Activated naive CD8-positive, alpha-beta T cell treated with anti-CD3 and anti-CD28 coated beads, Interleukin-2, amount 50 U/mL, for 24 hours (primary cell): ENCODE measurements around the gene ADCY9.

Experiments used
- ATAC-seq: fragments of 150-1000 bp; cut with Tn5 transposase; one replicate; pipeline ENCODE4 v1.10.0; 2021
- DNase-seq: peaks from one replicate; pipeline ENCODE4 v3.0.0; 2021
- H3K27ac Mint-ChIP-seq: one replicate; pipeline ENCODE4 v1.8.0; 2021; ENCODE audit warnings: mild to moderate bottlenecking, mixed read lengths
- H3K27me3 Mint-ChIP-seq: one replicate; pipeline ENCODE4 v1.8.0; 2021; ENCODE audit warnings: mixed read lengths
- H3K36me3 Mint-ChIP-seq: one replicate; pipeline ENCODE4 v1.8.0; 2021; ENCODE audit warnings: low read depth, mixed read lengths
- H3K4me1 Mint-ChIP-seq: one replicate; pipeline ENCODE4 v1.8.0; 2021; ENCODE audit warnings: mixed read lengths
- H3K4me3 Mint-ChIP-seq: one replicate; pipeline ENCODE4 v1.8.0; 2021; ENCODE audit warnings: mild to moderate bottlenecking, moderate library complexity, mixed read lengths
- H3K9me3 Mint-ChIP-seq: one replicate; pipeline ENCODE4 v1.8.0; 2021; ENCODE audit warnings: mixed read lengths

The ADCY9 gene

DNA sequence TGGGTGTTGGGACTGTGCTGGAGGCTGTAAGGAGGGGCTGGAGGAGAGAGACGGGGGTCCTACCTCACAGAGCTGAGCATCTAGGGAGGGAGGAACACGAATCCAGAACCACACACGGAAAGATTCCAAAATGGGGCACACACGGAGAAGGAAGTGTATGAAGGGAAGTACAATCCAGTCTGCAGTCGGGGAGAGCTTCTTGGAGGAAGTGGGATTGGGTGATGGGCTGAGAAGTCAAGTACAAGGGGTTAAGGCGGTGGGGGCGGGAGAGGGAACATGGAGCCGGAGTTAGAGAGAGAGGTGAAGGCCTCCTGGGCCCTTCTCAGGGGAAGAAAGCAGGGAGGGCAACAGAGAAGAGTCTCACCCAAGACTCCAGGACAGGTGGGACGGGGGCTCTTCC, 128.2 kb downstream of the ADCY9 start:
- H3K27me3 Mint-ChIP-seq = no peaks in the 10 kb centered on the region
- no peak overlapping the region for H3K4me3 Mint-ChIP-seq
- peaks cover 4% of the 10 kb centered on the region for H3K4me1 Mint-ChIP-seq
- H3K36me3 Mint-ChIP-seq = no peaks in the 10 kb centered on the region
- ATAC-seq = no peak
- no peak overlapping the region for H3K27ac Mint-ChIP-seq
- no peak for DNase-seq
- no peaks in the 10 kb centered on the region for H3K9me3 Mint-ChIP-seq

DNA sequence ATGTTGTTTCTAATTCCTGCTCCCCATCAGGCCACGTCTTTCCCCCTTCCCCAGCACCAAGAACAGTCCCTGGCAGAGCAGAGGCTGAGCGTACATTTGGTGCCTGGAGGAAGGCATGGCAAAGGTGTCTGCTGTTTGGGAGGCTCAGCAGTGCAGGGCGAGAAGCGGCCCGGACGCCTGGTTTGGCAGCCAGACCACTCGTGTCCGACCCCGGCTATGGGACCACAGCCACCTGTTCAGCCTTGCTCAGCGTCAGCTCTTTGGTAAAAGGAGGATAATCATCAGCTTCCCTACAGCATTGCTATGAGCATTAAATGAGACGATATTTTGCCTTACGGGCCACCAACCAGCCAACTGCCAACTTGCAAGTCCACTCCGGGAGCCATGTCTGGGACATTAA, 129.0 kb downstream of the ADCY9 start:
- no peak overlapping the region for H3K27ac Mint-ChIP-seq
- H3K27me3 Mint-ChIP-seq = no peaks in the 10 kb centered on the region
- no peaks in the 10 kb centered on the region for H3K9me3 Mint-ChIP-seq
- peaks cover 6% of the 10 kb centered on the region for H3K4me1 Mint-ChIP-seq
- ATAC-seq (no peak), DNase-seq (no peak)
- H3K4me3 Mint-ChIP-seq = no peak overlapping the region
- no peaks in the 10 kb centered on the region for H3K36me3 Mint-ChIP-seq

DNA sequence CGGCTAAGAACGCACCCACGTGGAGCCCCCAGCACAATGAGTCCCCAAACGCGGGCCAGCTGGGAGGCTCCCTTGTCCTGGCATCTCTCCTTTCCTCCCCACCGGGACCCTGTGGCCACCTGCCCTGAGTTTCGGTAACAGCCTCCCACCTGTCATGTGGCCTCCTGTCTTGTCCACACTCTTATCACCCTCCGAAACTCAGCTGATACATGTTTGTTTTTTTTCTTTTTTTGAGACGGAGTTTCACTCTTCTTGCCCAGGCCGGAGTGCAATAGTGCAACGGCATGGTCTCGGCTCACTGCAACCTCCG, 130.1 kb downstream of the ADCY9 start:
- Mint-ChIP-seq H3K27me3 (no peaks in the 10 kb centered on the region), H3K4me1 (peaks cover 6% of the 10 kb centered on the region), H3K36me3 (no peaks in the 10 kb centered on the region), H3K4me3 (no peak overlapping the region), H3K9me3 (no peaks in the 10 kb centered on the region), H3K27ac (no peak overlapping the region)
- ATAC-seq (no peak), DNase-seq (no peak)

DNA sequence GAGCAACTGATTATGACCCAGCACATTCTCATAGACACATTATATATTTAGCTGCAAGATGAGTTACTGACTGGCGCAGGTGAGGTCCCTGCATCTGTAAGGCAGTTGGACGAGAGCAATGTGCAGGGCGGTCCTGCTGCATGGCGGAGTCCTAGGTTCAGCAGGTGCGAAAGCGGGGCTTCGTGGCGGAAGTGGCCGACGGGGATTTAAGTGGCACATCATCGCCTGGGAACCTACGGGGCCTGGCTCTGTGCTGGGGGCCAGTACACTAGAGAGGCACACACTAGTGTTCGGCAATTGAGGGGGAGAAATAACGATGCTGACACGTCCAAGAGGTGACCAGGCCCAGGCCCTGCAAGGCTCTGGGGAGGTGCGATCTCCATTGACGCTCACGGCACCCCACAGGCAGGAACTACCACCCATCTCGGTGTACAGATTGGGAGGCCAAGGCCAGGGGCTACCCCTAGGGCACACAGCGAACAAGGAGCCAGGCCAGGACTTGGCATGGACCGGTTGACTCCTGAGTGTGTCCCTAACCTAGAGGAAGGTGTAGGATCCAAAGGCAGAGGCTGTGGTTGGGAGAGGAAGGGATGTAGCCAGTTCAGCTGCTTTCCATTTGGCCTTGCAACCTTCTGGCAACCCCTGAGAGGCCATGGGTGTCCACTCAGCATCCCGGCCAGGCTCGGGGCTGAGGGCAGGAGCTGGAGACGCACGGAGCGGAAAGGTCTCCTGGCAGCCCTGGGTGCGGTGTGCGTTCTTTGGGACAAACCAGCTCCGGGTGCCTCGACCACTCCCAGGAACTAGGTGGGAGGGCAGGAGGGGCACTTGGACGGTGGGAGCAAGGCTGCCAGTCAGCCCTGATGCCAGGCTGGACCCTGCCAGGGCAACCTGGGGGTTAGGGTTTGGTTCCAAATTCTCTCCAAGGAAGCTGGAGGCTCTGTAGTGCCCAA, 131.9 kb downstream of the ADCY9 start:
- no peaks in the 10 kb centered on the region for H3K36me3 Mint-ChIP-seq
- H3K4me3 Mint-ChIP-seq = no peak overlapping the region
- H3K27me3 Mint-ChIP-seq = no peaks in the 10 kb centered on the region
- H3K27ac Mint-ChIP-seq = no peak overlapping the region
- H3K4me1 Mint-ChIP-seq = peaks cover 6% of the 10 kb centered on the region
- no peaks in the 10 kb centered on the region for H3K9me3 Mint-ChIP-seq
- DNase-seq = no peak
- ATAC-seq = no peak

DNA sequence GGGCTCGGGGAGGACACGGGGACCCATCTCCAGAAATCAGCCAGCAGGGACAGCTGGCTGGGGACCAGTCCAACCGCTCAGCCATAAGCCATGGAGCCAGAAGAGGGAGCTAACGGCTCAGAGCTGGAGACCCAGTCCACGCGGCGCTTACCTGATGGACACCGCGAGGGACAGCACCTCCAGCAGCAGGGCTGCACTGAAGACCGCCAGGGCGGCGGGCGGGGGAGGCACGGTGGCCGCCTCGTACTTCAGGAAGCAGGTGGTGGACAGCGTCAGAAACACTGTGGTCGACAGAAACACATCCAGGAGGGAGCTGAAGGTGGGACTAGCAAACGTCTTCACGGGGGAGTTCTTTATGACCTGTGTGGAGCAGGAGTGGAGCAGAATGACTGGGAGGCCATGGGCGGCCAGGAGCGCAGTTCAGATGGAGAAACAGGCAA, 133.1 kb downstream of the ADCY9 start:
- H3K4me3 Mint-ChIP-seq = no peak overlapping the region
- H3K9me3 Mint-ChIP-seq = no peaks in the 10 kb centered on the region
- H3K36me3 Mint-ChIP-seq = no peaks in the 10 kb centered on the region
- DNase-seq (peak; percentile 48), ATAC-seq (peak; percentile 60)
- H3K27ac Mint-ChIP-seq = no peak overlapping the region
- no peaks in the 10 kb centered on the region for H3K27me3 Mint-ChIP-seq
- peaks cover 6% of the 10 kb centered on the region for H3K4me1 Mint-ChIP-seq

DNA sequence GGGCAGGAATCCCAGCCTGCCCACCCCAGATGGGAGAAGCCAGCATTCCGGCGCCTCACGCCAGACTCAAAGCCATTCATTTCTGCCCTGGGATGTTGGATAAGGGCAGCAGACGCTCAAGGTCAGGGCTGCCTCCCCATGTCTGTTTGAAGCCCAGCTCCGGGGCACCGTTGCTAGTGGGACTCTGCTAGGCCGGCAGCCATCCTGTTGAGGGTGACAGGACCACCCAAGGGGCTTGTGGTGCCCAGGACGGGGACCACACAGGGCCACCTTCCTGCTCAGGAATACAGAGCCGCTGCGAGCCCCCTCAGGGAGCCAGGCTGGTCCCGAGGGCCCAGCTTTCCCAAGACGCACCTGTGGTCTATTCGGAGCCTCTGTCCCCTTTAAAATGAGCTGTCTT, 134.0 kb downstream of the ADCY9 start:
- Mint-ChIP-seq H3K27ac (no peak overlapping the region), H3K4me3 (no peak overlapping the region), H3K9me3 (no peaks in the 10 kb centered on the region), H3K27me3 (no peaks in the 10 kb centered on the region), H3K36me3 (no peaks in the 10 kb centered on the region), H3K4me1 (peaks cover 6% of the 10 kb centered on the region)
- no peak for ATAC-seq
- DNase-seq = no peak

DNA sequence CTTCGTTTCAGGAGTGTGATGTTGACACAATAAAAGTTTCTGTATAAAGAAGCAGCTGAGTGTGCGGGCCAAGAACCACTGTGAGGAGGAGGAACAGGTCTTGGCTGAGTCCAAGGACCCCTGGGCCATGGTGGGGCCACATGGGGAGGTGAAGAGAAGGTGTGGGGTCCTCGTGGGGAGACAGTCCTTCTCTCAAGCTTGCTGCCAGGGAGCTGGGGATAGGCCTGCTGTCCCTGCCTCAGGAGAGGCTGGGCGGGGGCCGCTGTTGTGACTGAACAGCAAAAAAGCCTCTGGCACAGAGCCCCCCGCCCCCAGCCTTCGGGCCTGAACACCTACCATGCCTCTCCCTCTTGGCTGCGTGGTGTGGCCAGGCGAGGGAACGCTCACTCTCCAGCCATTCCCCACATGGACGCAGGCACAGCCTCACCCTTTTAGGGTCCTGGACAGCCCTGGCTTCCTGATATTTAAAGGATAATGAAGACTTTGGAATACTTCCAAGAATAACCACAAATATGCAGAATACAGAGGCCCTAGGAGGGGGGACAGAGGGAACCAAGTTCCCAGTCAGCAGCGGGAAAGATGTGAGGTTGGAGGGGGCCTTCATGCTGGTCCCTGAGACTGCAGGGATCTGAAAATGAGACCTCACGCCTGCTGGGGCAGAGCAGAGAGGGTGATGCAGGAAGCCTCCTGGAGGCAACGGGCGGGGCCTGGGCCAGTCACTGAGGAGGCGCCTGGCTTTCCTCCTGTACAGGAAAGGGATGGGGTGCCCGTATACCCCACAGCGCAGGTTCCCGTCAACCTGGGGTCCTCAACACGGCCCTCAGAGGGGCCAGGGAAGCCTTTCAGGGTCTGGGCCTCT, 135.8 kb downstream of the ADCY9 start:
- Mint-ChIP-seq H3K9me3 (no peaks in the 10 kb centered on the region), H3K4me1 (peaks cover 6% of the 10 kb centered on the region), H3K36me3 (peaks cover 4% of the 10 kb centered on the region), H3K27ac (no peak overlapping the region), H3K4me3 (no peak overlapping the region), H3K27me3 (no peaks in the 10 kb centered on the region)
- DNase-seq (no peak), ATAC-seq (no peak)

DNA sequence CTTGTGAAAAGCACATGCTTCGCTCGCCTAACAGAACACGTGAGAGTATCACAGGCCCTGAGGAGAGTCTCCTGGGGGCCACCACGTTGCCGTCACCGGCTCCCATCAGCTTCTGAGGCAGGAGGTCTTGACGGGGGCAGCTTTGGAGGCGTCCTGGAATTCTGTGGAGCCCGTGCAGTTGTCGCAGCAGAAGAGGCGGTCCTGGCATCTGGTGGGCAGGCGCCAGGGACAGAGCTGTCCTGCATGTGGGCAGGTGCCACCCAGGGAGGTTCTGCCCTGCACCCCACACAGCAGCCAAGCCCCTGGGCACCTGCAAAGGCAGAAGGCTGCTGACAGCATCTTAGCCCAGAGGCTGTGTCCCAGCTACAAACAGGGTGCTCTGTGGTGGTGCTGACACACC, 136.7 kb downstream of the ADCY9 start:
- DNase-seq = no peak
- Mint-ChIP-seq H3K27me3 (no peaks in the 10 kb centered on the region), H3K4me1 (peaks cover 6% of the 10 kb centered on the region), H3K27ac (no peak overlapping the region), H3K9me3 (no peaks in the 10 kb centered on the region), H3K36me3 (peaks cover 4% of the 10 kb centered on the region), H3K4me3 (no peak overlapping the region)
- no peak for ATAC-seq

DNA sequence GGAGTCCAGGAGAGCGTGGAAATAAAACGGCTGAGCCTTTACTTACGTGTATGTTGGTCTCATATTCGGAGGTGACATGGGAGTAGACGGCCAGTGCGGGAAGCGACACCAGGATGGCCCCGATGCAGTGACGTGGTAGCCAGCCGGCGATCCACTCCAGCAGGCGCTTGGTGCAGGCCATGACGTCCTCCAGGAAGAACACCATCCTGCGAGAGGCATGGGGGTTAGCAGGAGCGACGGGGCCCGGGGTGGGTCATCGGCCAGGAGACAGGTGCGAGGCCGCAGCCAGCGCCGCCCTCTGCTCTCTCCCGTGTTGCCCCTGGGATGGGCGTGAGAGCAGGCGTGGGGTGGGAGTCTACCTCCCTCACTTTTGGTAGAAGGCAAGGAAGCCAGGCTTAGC, 137.2 kb downstream of the ADCY9 start:
- no peak overlapping the region for H3K27ac Mint-ChIP-seq

DNA sequence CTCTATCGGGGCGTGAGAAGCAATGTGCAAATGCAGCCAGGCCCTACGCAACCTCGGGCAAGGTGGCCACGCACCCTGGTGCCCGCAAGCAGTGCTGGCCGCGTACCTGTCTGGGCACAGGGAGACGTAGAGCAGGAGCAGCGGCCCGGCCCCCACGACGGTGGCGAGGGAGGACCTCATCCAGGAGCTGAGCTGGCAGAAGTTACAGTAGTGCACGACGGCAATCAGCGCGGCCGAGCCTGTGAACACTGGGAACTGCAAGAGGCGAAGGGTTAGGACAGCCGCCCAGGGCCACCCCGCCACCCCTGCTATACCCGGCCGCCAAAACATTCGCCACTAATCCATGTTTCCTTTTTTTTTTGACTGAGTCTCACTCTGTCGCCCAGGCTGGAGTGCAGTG, 138.9 kb downstream of the ADCY9 start:
- no peaks in the 10 kb centered on the region for H3K9me3 Mint-ChIP-seq
- no peaks in the 10 kb centered on the region for H3K27me3 Mint-ChIP-seq
- ATAC-seq (no peak), DNase-seq (no peak)
- peaks cover 4% of the 10 kb centered on the region for H3K36me3 Mint-ChIP-seq
- H3K4me1 Mint-ChIP-seq = no peaks in the 10 kb centered on the region
- no peak overlapping the region for H3K27ac Mint-ChIP-seq
- H3K4me3 Mint-ChIP-seq = no peak overlapping the region

More for the DNA sequence above, 137.2 kb downstream of the ADCY9 start:
- Mint-ChIP-seq H3K27me3 (no peaks in the 10 kb centered on the region), H3K4me3 (no peak overlapping the region), H3K36me3 (peaks cover 4% of the 10 kb centered on the region), H3K4me1 (peaks cover 6% of the 10 kb centered on the region), H3K9me3 (no peaks in the 10 kb centered on the region)
- DNase-seq (no peak), ATAC-seq (no peak)

DNA sequence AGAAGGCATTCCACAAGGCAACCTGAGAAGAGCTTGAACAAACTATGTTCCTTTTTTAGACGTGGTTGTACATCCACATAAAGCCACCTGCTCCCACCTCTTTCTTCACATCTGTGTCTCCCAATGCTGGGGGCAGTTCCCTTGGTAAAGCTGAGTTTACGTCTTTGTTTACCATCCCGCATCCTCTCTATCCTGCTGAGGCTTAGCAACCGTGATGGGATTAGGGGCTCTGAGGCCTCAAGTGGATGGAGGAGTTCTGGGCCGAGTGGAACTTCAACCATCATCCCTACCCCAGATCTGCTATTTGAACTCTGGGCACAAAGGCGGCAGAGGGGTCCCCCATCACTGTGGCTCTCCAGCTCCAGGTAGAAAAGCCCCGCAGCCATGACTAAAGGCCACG, 141.5 kb downstream of the ADCY9 start:
- DNase-seq = no peak
- Mint-ChIP-seq H3K9me3 (no peaks in the 10 kb centered on the region), H3K27me3 (no peaks in the 10 kb centered on the region), H3K36me3 (peaks cover 4% of the 10 kb centered on the region), H3K4me3 (no peak overlapping the region), H3K4me1 (no peaks in the 10 kb centered on the region), H3K27ac (no peak overlapping the region)
- no peak for ATAC-seq

DNA sequence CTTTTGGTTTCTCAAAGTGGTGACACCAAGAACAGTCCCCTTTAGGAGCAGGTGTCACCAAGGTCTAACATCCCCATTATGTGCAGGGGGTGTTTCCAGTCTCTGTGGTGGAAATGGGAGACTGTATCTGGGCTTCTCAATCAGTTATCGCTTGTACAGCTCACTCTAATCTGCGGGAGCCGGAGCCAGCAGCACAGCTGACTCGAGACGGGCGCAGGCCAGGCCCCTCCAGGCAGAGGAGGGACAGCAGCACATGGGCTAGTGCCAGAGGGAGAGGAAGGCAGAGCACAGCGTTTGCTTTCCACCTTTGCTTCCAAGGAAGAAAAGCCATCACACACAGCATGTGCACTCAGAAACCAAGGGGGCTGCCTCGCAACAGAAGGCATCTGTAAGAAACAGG, 144.5 kb downstream of the ADCY9 start:
- Mint-ChIP-seq H3K4me1 (no peaks in the 10 kb centered on the region), H3K9me3 (no peaks in the 10 kb centered on the region), H3K36me3 (no peaks in the 10 kb centered on the region), H3K27me3 (no peaks in the 10 kb centered on the region), H3K27ac (no peak overlapping the region), H3K4me3 (no peak overlapping the region)
- DNase-seq (no peak), ATAC-seq (no peak)

DNA sequence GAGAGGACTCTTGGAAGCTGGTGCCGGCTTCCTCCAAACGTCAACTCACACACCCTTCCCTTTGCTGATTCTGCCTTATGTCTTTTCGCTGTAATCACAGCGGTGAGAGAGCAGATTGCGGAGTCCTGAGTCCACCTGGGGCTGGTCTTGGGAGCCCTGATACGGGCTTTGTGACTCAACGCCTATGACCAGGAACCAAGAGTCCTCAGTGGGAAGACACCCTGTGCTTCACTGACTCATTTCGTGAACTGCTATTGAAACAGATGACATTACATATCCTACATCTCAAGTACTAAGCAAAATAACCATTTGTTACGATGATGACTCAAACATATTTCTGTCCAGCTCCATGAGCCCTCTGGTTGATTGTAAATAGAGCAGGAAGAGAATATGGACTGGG, 145.0 kb downstream of the ADCY9 start:
- no peak overlapping the region for H3K4me3 Mint-ChIP-seq
- no peaks in the 10 kb centered on the region for H3K9me3 Mint-ChIP-seq
- H3K27ac Mint-ChIP-seq = no peak overlapping the region
- no peaks in the 10 kb centered on the region for H3K36me3 Mint-ChIP-seq
- ATAC-seq = peak; percentile 49
- no peaks in the 10 kb centered on the region for H3K27me3 Mint-ChIP-seq
- no peaks in the 10 kb centered on the region for H3K4me1 Mint-ChIP-seq
- DNase-seq = no peak

DNA sequence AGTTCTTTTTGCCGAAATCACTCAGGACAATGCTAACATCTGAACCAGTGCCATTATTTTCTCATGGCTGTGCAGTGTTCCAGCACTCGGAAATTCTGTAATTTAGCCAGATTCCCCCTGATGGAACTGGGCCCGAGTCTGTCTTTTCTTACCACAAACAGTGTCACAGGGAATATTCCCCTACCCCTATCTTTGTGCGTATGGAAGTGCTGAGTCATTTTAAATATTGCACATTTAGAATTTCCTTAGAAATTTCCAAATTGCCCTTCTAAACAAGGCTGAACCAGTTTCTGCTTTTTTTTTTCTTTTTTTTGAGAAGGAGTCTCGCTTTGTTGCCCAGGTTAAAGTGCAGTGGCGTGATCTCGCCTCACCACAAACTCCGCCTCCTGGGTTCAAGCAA, 147.7 kb downstream of the ADCY9 start:
- H3K27ac Mint-ChIP-seq = no peak overlapping the region
- no peaks in the 10 kb centered on the region for H3K9me3 Mint-ChIP-seq
- DNase-seq (no peak), ATAC-seq (no peak)
- H3K36me3 Mint-ChIP-seq = peaks cover 3% of the 10 kb centered on the region
- H3K4me3 Mint-ChIP-seq = no peak overlapping the region
- H3K4me1 Mint-ChIP-seq = peaks cover 1% of the 10 kb centered on the region
- no peaks in the 10 kb centered on the region for H3K27me3 Mint-ChIP-seq

DNA sequence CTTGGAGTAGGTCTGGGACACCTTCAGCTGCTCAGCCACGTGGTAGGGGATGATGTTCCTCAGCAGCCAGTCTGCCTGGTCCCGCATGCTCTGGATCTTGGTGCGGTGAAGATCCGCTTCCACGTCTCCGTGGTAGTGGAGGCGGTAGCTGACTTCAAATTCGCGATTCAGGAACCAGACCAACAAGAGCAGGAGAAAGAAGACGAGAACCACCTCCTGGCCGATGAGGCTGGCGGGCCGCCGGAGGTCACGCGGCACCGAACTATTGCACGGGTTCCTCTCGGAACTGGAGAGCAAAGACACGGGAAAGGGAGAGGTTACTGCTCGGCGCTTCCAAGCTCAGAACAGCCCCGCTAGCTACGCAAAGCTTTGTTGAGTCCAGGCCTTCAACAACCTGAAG, 149.6 kb downstream of the ADCY9 start:
- DNase-seq = no peak
- H3K4me3 Mint-ChIP-seq = no peak overlapping the region
- H3K4me1 Mint-ChIP-seq = peaks cover 20% of the 10 kb centered on the region
- no peak overlapping the region for H3K27ac Mint-ChIP-seq
- peaks cover 7% of the 10 kb centered on the region for H3K9me3 Mint-ChIP-seq
- H3K27me3 Mint-ChIP-seq = no peaks in the 10 kb centered on the region
- no peak for ATAC-seq
- peaks cover 3% of the 10 kb centered on the region for H3K36me3 Mint-ChIP-seq
